Measurements from ENCODE around the gene CORO1C.
A peak's percentile ranks its signal among the peaks of the same experiment; 100 is the strongest.
"Not testable (repeated sequence)": the region's sequence is repeated elsewhere in the genome, so short reads cannot be mapped to it uniquely, and the experiment has no call there.

Gene CORO1C

GRCh38 chr12:108752387-108752786 is 21.1 kb upstream of the CORO1C start:
- peak; percentile 81 for DNase-seq

GRCh38 chr12:108751821-108752220 is 20.5 kb upstream of the CORO1C start:
- DNase-seq, result no peak

GRCh38 chr12:108751003-108751402 is 19.7 kb upstream of the CORO1C start:
- DNase-seq, result not testable (repeated sequence)

GRCh38 chr12:108750526-108750925 is 19.2 kb upstream of the CORO1C start:
- peak; percentile 12 for DNase-seq

GRCh38 chr12:108747563-108747962 is 16.2 kb upstream of the CORO1C start:
- no peak for DNase-seq

- DNase-seq, result no peak
Observed at GRCh38 chr12:108745641-108746040, 14.3 kb upstream of the CORO1C start.

GRCh38 chr12:108744021-108744897 is 12.9 kb upstream of the CORO1C start:
- DNase-seq, result no peak

- no peak for DNase-seq
Observed at GRCh38 chr12:108738170-108738569, 6.9 kb upstream of the CORO1C start.

- no peak for DNase-seq
Observed at GRCh38 chr12:108735855-108736254, 4.5 kb upstream of the CORO1C start.

- no peak for DNase-seq
Observed at GRCh38 chr12:108734200-108734906, 3.0 kb upstream of the CORO1C start.

- not testable (repeated sequence) for DNase-seq
Observed at GRCh38 chr12:108733230-108733531, 1.9 kb upstream of the CORO1C start.

GRCh38 chr12:108732489-108733229 is 1.3 kb upstream of the CORO1C start:
- DNase-seq, result no peak

GRCh38 chr12:108731866-108732461 is 646 bp upstream of the CORO1C start:
- DNase-seq, result peak; percentile 76

- DNase-seq, result peak; percentile 48
Observed at GRCh38 chr12:108730365-108731104, 783 bp downstream of the CORO1C start.

GRCh38 chr12:108729612-108730364 is 1.5 kb downstream of the CORO1C start:
- DNase-seq, result peak; percentile 34

- DNase-seq, result no peak
Observed at GRCh38 chr12:108728820-108729611, 2.3 kb downstream of the CORO1C start.

- DNase-seq, result no peak
Observed at GRCh38 chr12:108727868-108728735, 3.2 kb downstream of the CORO1C start.

GRCh38 chr12:108727161-108727560 is 4.2 kb downstream of the CORO1C start:
- DNase-seq, result no peak

- DNase-seq, result no peak
Observed at GRCh38 chr12:108724890-108725151, 6.5 kb downstream of the CORO1C start.

All from NCI-H1694 treated with DMSO at 0.1 percent for 48 hours (cell line).